HepG2 (cell line): ENCODE measurements around the gene HRCT1. TPM values are rescaled to one million over a fixed set of nuclear protein-coding genes. Genes with fewer than 3 reads are reported as not detected.

ENCODE experiments used
- ATAC-seq: fragments of 200-7000 bp; cut with Tn5 transposase; 3 replicates; pipeline ENCODE4 v1.9.1; 2020; ENCODE audit warnings: mild to moderate bottlenecking, moderate library complexity
- BruUV-seq: library from RNA; stranded (reverse); fragments of 400-500 nt; replicated peaks from 2 replicates; lab custom pipeline; 2021; lab: Mats Ljungman, UMichigan
- CTCF ChIA-PET: fragments of 300-600 bp; formaldehyde crosslinking; extraction: SDS; loops from one replicate; lab custom pipeline; 2021; ENCODE audit warnings: low total read pairs, inconsistent platforms, low intra/inter-chr PET ratio; lab: Yijun Ruan, JAX
- POLR2A ChIA-PET: fragments of 350-600 bp; sonication (Branson Sonifier 250); formaldehyde crosslinking; loops from one replicate; lab custom pipeline; 2020; ENCODE audit warnings: antibody characterized with exemption, inconsistent platforms; lab: Yijun Ruan, JAX
- DNase-seq: peaks from one replicate; pipeline ENCODE4 v3.0.0-alpha.2; 2015; ENCODE audit warnings: low spot score
- FAIRE-seq: peaks from 3 replicates; lab custom pipeline; 2011; peaks lifted over from hg19 to GRCh38; lab: Jason Lieb, UNC
- H2AFZ ChIP-seq: one replicate; pipeline ENCODE4 v1.6.1; 2011; ENCODE audit warnings: low read length, inconsistent platforms
- H3K27ac ChIP-seq: fragments of 300-600 bp; 3 replicates; pipeline ENCODE4 v1.8.0; 2011; ENCODE audit warnings: mixed run types, mild to moderate bottlenecking, mixed read lengths, low read length, inconsistent platforms; ENCODE audit not compliant: insufficient read depth; ENCODE audit errors: extremely low read length
- H3K27me3 ChIP-seq, 2 experiments: fragments of 200-600 bp in 1 of 2; 2 replicates in 1 of 2; 3 replicates in 1 of 2; pipeline versions ENCODE4 v1.6.0 to v1.8.0; 2011; ENCODE audit warnings: low read length in 2 of 2, mild to moderate bottlenecking in 2 of 2, moderate library complexity in 2 of 2, inconsistent platforms in 1 of 2; ENCODE audit not compliant: insufficient read depth in 2 of 2, control insufficient read depth in 1 of 2
- H3K36me3 ChIP-seq, 2 experiments: fragments of 200-600 bp in 1 of 2; replicated peaks in 1 of 2; 2 replicates in 1 of 2; 3 replicates in 1 of 2; pipeline versions ENCODE4 v1.5.1 to v1.8.0; 2011; ENCODE audit warnings: low read length in 2 of 2, inconsistent platforms in 1 of 2; ENCODE audit not compliant: insufficient read depth in 2 of 2, control insufficient read depth in 1 of 2
- H3K4me1 ChIP-seq: 2 replicates; pipeline ENCODE4 v1.5.1; 2012; ENCODE audit warnings: low read length, inconsistent platforms; ENCODE audit not compliant: insufficient read depth
- H3K4me2 ChIP-seq: 2 replicates; pipeline ENCODE4 v1.6.0; 2011; ENCODE audit warnings: low read depth, low read length, inconsistent platforms
- H3K4me3 ChIP-seq, 3 experiments: fragments of 200-600 bp in 1 of 3; sonication (generic), shearing (Covaris generic) in 1 of 3; replicated peaks in 1 of 3; 2 replicates each; pipeline ENCODE4 v1.5.1; 2011 to 2016; ENCODE audit warnings: low read length in 3 of 3, inconsistent platforms in 2 of 3, low read depth in 2 of 3, mild to moderate bottlenecking in 2 of 3, control low read depth in 1 of 3, mixed read lengths in 1 of 3; ENCODE audit not compliant: insufficient read depth in 1 of 3
- H3K79me2 ChIP-seq: one replicate; pipeline ENCODE4 v1.6.1; 2011; ENCODE audit warnings: low read length, inconsistent platforms; ENCODE audit not compliant: insufficient read depth
- H3K9ac ChIP-seq: 2 replicates; pipeline ENCODE4 v1.6.0; 2011; ENCODE audit warnings: mild to moderate bottlenecking, low read depth, low read length, inconsistent platforms; ENCODE audit not compliant: insufficient read depth
- H3K9me3 ChIP-seq: 2 replicates; pipeline ENCODE4 v1.5.1; 2012; ENCODE audit warnings: mild to moderate bottlenecking, low read length
- H4K20me1 ChIP-seq: 2 replicates; pipeline ENCODE4 v1.6.0; 2011; ENCODE audit warnings: inconsistent platforms, mild to moderate bottlenecking, low read length, moderate library complexity; ENCODE audit not compliant: insufficient read depth
- ATF4 ChIP-seq, 2 experiments: fragments of 450-650 bp in 1 of 2; sonication (generic) in 1 of 2; formaldehyde crosslinking; IDR thresholded peaks; 2 replicates each; pipeline versions ENCODE4 v1.5.0 to v1.8.0; 2020 to 2022; ENCODE audit warnings: mild to moderate bottlenecking in 1 of 2, missing genetic modification reagents in 1 of 2
- BCL3 ChIP-seq: sonication (generic); formaldehyde crosslinking; IDR thresholded peaks from 2 replicates; pipeline ENCODE4 v1.5.1; 2020; ENCODE audit warnings: mild to moderate bottlenecking, missing genetic modification reagents, moderate library complexity
- CBFB ChIP-seq: sonication (generic); formaldehyde crosslinking; IDR thresholded peaks from 2 replicates; pipeline ENCODE4 v1.4.0; 2020; ENCODE audit warnings: missing genetic modification reagents
- ELF1 ChIP-seq: sonication (generic); formaldehyde crosslinking; IDR thresholded peaks from 2 replicates; pipeline ENCODE4 v1.4.0; 2020; ENCODE audit warnings: missing genetic modification reagents
- FOXA1 ChIP-seq, 2 experiments: fragments of 450-650 bp in 1 of 2; sonication (generic) in 1 of 2; formaldehyde crosslinking in 1 of 2; IDR thresholded peaks; 2 replicates each; pipeline versions ENCODE4 v1.4.0 to v1.6.1; 2016 to 2020; ENCODE audit warnings: missing genetic modification reagents in 1 of 2
- MXI1 ChIP-seq: IDR thresholded peaks from 3 replicates; pipeline ENCODE4 v1.6.1; 2012; ENCODE audit warnings: low read depth, low read length, inconsistent platforms, borderline replicate concordance
- NONO ChIP-seq, 2 experiments: fragments of 450-650 bp in 1 of 2; sonication (generic) in 1 of 2; formaldehyde crosslinking in 1 of 2; IDR thresholded peaks in 1 of 2; conservative IDR thresholded peaks in 1 of 2; 2 replicates each; pipeline versions ENCODE4 v1.6.1 to v1.8.0; 2017 to 2022; ENCODE audit warnings: mild to moderate bottlenecking in 1 of 2, missing genetic modification reagents in 1 of 2, moderate library complexity in 1 of 2
- ONECUT2 ChIP-seq: sonication (generic); formaldehyde crosslinking; IDR thresholded peaks from 2 replicates; pipeline ENCODE4 v1.4.0; 2020; ENCODE audit warnings: missing genetic modification reagents
- RNF219 ChIP-seq: sonication (generic); formaldehyde crosslinking; IDR thresholded peaks from 2 replicates; pipeline ENCODE4 v1.5.0; 2020; ENCODE audit warnings: mild to moderate bottlenecking, missing genetic modification reagents
- RORA ChIP-seq: sonication (generic); formaldehyde crosslinking; IDR thresholded peaks from 2 replicates; pipeline ENCODE4 v1.5.0; 2020; ENCODE audit warnings: mild to moderate bottlenecking, missing genetic modification reagents, moderate library complexity
- TBL1XR1 ChIP-seq: fragments of 150-350 bp; IDR thresholded peaks from 2 replicates; pipeline ENCODE4 v1.6.1; 2014; ENCODE audit warnings: borderline replicate concordance, low read length; ENCODE audit not compliant: partially characterized antibody
- TEAD3 ChIP-seq: optimal IDR thresholded peaks from 2 replicates; pipeline ENCODE3; 2016; ENCODE audit warnings: borderline replicate concordance
- THAP7 ChIP-seq: sonication (generic); formaldehyde crosslinking; IDR thresholded peaks from 2 replicates; pipeline ENCODE4 v1.8.1; 2023; ENCODE audit warnings: mild to moderate bottlenecking, missing genetic modification reagents
- ZNF703 ChIP-seq: sonication (generic); formaldehyde crosslinking; IDR thresholded peaks from 2 replicates; pipeline ENCODE4 v1.5.1; 2020; ENCODE audit warnings: missing genetic modification reagents, mild to moderate bottlenecking, moderate library complexity, borderline replicate concordance
- ZNF770 ChIP-seq: sonication (generic); formaldehyde crosslinking; IDR thresholded peaks from 2 replicates; pipeline ENCODE4 v1.5.0; 2020; ENCODE audit warnings: mild to moderate bottlenecking, missing genetic modification reagents
- WGBS: methylation state at CpG from one replicate; pipeline ENCODE4 v1.1.6; 2017; ENCODE audit warnings: low lambda C conversion rate; 5-methylcytosine and 5-hydroxymethylcytosine counted together
- in situ Hi-C: cut with HindIII; loops from 2 replicates; pipeline ENCODE4 v1.10.0; 2017; ENCODE audit warnings: low pct_unique_long_range_greater_than_20kb; ENCODE audit not compliant: extremely low pct_ligation_motif_present
- intact Hi-C: fragments of 100-400 bp; cut with micrococcal nuclease; formaldehyde crosslinking; loops from one replicate; pipeline ENCODE4 v1.10.0; 2022; ENCODE audit not compliant: unreplicated experiment
- polyA plus RNA-seq, 8 experiments: library from polyadenylated mRNA; depleted of rRNA in 3 of 8; stranded (reverse) in 7 of 8; unstranded in 1 of 8; fragments of >200 nt; fragmentation: Illumina TruSeq in 4 of 8; extraction: Trizol in 4 of 8; gene quantifications; 2 replicates each; pipeline versions ENCODE4 v1.2.1 to v1.2.3, GENCODE V29; 2011 to 2016; ENCODE audit warnings: low read depth in 4 of 8, missing spikeins in 1 of 8, mixed read lengths in 1 of 8; ENCODE audit not compliant: insufficient read depth in 1 of 8
- total RNA-seq, 5 experiments: library from RNA; depleted of rRNA; stranded (reverse); fragments of >200 nt; fragmentation: Illumina TruSeq; extraction: Trizol; gene quantifications; 2 replicates each; pipeline ENCODE4 v1.2.3, GENCODE V29; 2016; ENCODE audit warnings: low read depth in 1 of 5

The HRCT1 gene
- total and polyA plus RNA-seq, 2 of the 13 experiments (the other 11 are each of a cell fraction or from before 2014, with no cell fraction given) = 0.13 TPM; not detected in 1

- H4K20me1 ChIP-seq = no peaks in the 10 kb centered on the region
- H3K4me1 ChIP-seq = peaks cover 69% of the 10 kb centered on the region
- H3K79me2 ChIP-seq = no peaks in the 10 kb centered on the region
- intact Hi-C loops = no loop called here
- no TSS peak for BruUV-seq
- POLR2A ChIA-PET = no interaction called here
- H3K9ac ChIP-seq = peak overlapping the region; percentile 57; the same call in 1 of the 2 replicates
- 0% methylated on average over 13 of the region's 13 CpGs for WGBS
- H3K27ac ChIP-seq = no peak overlapping the region
- peaks cover 0 to 12% of the 10 kb centered on the region in 2 experiments; a peak in 2 of 5 replicates for H3K27me3 ChIP-seq
- in situ Hi-C loops = no loop called here
- no peaks in the 10 kb centered on the region for H3K36me3 ChIP-seq
- CTCF ChIA-PET = no interaction called here
- no peaks in the 10 kb centered on the region for H3K9me3 ChIP-seq
- H2AFZ ChIP-seq = no peak overlapping the region
- peak overlapping the region; percentile 35 to 67 (median 52) for H3K4me3 ChIP-seq
- FAIRE-seq = peak; percentile 23
- ATAC-seq = peak; percentile 27
- peak; percentile 62 for DNase-seq
- peak overlapping the region; percentile 96 for H3K4me2 ChIP-seq
- TF ChIP-seq MXI1 = no peak
- TF ChIP-seq BCL3 (CRISPR knock-in tag) = no peak
- TF ChIP-seq FOXA1 (IDR thresholded peaks at IDR 0.05) = no peak
- no peak for TF ChIP-seq FOXA1 (CRISPR knock-in tag; IDR thresholded peaks at IDR 0.05)
- peak; percentile 8; the same call in 1 of the 2 replicates for TF ChIP-seq ZNF770 (CRISPR knock-in tag)
- TF ChIP-seq NONO (IDR thresholded peaks at IDR 0.05) = no peak
- no peak for TF ChIP-seq NONO (CRISPR knock-in tag; conservative IDR thresholded peaks at IDR 0.05)
- TF ChIP-seq THAP7 (CRISPR knock-in tag) = no peak
- TF ChIP-seq RORA = no peak
- peak; percentile 60 for TF ChIP-seq TEAD3 (CRISPR knock-in tag)
- TF ChIP-seq TBL1XR1 = no peak
- TF ChIP-seq CBFB (CRISPR knock-in tag) = no peak
- TF ChIP-seq ATF4 (CRISPR knock-in tag; IDR thresholded peaks at IDR 0.05) = no peak
- no peak for TF ChIP-seq ONECUT2
- TF ChIP-seq RNF219 (CRISPR knock-in tag) = no peak
- TF ChIP-seq ZNF703 (CRISPR knock-in tag) = no peak
- TF ChIP-seq ELF1 (CRISPR knock-in tag) = no peak
Measured at GRCh38 chr9:35907711-35908503, 1.9 kb downstream of the HRCT1 start.
